Anterior cingulate cortex (tissue), 58 donors: ENCODE measurements around the gene DTX3L.

Source experiments
- DNase-seq, 58 donors: peaks; one replicate each; lab custom pipeline; 2025; lab: John Stamatoyannopoulos, UW

The DTX3L gene

DNA sequence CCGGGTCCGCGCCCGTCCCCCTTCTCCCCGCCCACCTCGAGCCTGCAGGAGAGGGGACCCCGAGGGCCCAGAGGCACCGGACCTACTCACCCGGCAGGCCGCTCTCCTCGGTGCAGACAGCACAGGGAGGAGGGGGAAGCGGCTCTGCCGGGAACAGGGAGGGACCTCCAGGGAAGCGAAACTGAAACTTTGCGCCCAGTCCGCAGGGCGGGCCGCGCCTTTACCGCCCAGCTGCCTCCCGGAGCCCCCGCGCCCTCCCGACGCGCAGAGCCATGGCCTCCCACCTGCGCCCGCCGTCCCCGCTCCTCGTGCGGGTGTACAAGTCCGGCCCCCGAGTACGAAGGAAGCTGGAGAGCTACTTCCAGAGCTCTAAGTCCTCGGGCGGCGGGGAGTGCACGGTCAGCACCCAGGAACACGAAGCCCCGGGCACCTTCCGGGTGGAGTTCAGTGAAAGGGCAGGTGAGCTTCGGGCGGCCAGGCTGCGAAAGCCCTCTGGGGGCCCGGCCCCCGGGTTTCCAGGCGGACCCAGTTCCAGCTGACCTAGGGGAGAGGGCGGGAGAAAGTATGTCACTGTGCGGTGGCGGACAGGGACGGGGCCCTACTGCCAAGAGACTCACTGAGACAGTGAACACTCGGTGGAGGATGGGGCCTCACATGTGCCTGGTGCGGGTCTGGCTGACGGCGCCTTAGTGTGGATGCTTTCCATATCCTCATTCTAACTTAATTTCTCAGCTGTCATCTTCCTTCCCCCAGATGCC is at the start of gene DTX3L, which contains the start of gene PARP9:
TSS of gene DTX3L (plus strand) at position 184 of the 758 bp plus-strand sequence. CDS start at position 273, 89 bp downstream.
TSS of gene PARP9 (minus strand) at position 146 of the 758 bp plus-strand sequence. CDS start 4,680 bp downstream, outside the sequence.
- peak in 56 of 58 donors; percentile 6 to 79 (median 48) for DNase-seq

DNA sequence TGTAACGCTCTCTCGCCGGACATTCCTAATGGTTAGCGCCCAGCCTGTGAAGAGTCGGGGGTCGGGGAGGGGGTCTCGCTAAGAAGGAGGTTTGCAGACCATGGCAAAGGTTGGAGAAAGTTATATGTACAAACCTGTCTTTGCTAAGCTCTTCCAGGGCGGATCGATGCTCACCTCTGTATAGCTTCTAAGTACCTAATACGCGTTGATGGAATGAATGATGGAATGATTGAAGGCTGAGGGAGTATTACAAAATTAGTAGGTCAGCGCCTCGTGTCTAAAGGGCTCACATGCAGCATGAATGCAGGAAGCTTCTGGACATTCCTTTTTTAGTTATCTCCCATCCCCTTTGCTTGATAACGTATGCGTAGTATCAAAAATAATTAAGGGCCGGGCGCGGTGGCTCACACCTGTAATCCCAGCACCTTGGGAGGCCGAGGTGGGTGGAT is 49.1 kb upstream of the DTX3L start:
- peak in 2 of 58 donors; percentile 6 to 27 for DNase-seq

DNA sequence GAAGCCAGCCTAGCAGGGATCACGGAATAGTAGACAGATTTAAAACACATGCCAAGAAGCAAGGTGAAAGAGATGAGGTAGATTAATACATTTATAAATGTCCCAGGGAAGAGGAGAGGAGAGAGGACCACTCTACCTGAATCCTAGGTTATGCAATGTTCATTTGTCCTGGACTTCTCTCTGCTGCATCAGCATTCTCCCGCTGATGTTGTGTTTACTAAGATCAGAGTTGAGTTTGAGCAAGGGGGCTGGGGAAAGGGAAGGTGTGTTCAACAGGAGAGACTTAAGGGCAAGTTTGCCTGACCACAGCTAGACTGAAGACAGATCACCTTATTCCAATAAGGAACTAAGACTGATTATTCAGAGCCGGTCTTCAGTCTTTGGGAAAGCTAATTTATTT is 48.3 kb upstream of the DTX3L start:
- no peak for DNase-seq

DNA sequence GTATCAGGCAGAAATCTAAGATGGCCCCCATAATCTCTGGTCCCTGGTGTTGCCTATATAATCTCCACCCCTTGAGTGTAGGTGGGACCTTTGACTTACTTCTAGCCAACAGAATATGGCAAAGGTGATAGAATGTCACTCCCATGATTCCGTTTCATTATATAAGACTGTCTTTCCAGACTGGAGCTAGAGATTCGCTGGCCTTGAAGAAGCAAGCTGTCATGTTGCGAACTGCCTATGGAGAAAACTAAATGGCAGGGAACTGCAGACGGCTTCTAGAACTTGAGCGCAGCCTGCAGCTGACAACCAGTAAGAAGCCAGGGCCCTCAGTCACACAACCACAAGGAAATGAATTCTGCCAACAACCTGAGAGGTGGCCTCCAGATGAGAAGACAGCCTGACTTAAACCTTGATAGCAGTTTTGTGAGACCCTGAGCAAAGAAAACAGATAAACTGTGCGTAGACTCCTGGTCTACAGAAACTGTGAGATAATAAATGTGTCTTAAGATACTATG is 47.2 kb upstream of the DTX3L start:
- no peak for DNase-seq

DNA sequence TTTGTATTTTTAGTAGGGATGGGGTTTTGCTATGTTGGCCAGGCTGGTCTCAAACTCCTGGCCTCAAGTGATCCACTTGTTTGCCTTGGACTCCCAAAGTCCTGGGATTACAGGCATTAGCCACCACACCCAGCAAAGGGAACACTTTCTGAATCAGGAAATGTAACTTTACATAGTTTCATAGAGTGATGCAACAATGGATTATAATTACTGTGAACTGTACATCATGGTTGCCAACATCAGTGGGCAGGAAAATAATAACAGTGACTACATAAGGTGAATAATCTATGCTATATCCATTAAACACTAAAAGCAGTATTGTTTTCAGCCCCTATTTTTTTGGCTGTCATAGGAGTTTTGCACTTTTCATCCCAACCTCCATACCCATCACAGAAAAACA is 44.4 kb upstream of the DTX3L start:
- no peak for DNase-seq

DNA sequence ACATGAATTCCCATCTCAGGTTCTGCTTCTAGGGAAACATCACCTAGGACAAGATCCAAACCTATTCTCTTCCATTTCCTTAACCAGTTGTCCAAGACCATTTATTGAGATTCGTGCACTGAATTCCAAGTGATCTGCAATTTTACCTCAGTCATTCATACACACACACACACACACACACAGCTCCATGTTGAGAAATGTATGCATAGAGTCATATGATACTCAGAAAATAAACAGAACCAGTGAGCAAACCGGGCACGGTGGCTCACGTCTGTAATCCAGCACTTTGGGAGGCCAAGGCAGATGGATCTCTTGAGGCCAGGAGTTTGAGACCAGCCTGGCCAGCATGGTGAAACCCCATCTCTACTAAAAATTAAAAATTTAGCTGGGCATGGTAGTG is 43.3 kb upstream of the DTX3L start:
- DNase-seq: no peak

DNA sequence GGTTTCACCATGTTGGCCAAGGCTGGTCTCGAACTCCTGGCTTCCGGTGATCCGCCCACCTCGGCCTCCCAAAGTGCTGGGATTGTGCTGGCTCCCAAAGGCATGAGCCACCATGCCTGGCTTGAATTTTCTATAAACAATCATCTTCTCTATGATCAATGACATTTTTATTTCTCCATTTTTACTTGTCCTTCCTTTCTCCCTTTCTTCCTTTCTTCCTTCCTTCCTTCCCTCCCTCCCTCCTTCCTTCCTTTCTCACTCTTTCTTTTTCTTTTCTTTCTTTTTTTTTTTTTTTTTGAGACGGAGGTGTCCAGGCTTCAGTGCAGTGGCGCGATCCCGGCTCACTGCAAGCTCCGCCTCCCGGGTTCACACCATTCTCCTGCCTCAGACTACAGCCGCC is 40.8 kb upstream of the DTX3L start:
- DNase-seq: no peak

DNA sequence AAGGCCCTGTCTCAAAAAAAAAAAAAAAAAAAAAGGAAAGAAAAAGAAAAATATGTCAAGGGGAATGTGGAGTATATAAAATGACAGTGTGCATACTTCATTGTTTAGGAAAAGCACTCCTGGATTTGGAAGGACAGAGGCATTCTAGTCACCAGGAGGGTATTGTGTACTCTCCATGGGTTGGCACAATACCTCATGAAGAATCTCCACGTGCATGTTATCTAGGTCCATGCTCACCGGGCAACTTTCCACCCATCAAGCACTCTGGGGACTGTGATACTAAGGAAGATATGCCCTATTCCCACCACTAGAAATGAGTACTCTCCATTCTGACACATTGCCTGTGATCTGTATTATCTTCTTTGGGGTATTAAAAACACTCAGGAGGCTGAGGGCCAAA is 34.0 kb upstream of the DTX3L start:
- no peak for DNase-seq

DNA sequence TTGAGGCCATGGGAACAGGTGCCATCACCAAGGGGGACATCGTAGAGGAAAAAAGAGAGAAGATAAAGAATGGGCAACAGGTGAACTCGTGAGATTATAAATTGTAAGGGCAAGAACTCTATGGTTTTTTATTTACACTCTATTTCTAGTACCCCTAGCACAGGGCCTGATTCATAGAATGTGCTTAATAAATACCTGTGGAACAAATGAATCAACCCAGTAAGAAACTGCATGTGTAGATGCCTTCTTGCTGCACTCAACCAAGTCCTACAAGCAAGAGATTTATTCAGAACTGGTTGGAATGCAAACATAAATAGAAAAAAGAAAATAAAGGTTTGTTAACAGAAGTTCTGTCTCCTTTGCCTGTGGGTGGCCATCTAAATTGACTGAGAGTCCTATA is 30.7 kb upstream of the DTX3L start:
- no peak for DNase-seq

DNA sequence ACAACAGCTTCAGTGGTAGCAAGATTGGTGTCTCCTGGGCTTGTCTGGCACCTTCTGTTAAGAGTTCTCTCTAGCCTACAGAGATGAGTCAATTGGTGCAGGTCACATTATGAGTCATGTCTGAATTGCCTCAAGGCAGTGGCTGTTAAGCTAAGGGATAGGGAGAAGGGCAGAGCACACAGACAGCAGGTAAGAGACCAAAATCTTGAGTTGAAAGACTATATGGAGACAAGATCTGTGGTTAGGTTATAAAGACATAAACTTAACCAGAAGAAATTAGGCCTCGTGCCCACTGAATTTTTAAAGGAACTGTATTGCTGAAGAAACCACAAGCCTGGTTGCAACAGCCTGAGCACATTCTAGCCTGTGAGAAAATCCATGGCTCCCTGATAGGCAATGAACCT is 30.2 kb upstream of the DTX3L start:
- DNase-seq: no peak

DNA sequence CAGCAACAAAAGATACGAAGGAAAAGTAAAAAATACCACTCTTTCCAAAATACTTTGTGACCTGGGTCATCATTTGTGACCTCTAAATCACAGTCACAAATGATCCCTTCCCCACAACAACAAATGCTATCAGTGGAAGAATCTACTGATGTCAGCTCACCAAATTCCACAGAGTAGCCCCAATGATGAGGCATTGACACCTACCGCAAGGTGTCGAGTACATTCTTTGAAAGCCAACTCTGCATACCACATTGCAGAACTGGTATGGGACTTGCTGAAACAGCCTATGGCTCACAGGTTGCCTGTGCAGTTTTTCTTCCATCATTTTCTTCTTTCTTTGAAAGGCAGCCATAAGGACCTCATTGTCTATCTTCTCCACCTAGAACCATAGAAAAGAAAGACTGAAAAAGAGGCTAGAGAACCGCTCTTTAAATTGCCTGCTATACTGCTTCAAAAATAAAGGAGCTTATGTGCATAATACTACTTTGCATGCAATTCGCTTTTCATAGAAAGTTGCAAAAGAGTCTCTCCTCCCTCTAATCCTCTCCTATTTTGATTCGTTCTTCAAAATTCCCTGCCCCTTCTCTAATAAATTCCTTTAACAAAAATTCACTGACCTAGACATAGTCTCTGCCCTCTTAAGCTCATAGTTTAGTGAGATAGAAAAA is 28.0 kb upstream of the DTX3L start:
- no peak for DNase-seq

DNA sequence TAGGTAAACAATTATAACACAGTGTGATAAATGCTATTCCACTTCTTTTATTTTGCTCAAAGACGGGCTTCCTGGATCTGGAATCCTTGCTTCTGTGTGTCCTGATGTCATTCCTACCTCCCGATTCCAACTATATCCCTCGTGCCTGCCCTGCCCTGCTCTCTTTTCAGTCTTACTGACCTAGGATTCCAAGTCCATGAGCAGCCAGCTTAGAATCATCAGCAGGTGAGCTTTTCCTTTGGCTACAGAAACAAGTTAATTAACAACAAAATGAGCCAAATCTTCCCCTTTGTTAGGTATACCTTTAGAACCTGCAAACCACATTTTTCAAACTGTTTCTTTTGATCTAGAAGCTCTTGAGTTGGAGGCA is 27.5 kb upstream of the DTX3L start:
- DNase-seq: no peak

DNA sequence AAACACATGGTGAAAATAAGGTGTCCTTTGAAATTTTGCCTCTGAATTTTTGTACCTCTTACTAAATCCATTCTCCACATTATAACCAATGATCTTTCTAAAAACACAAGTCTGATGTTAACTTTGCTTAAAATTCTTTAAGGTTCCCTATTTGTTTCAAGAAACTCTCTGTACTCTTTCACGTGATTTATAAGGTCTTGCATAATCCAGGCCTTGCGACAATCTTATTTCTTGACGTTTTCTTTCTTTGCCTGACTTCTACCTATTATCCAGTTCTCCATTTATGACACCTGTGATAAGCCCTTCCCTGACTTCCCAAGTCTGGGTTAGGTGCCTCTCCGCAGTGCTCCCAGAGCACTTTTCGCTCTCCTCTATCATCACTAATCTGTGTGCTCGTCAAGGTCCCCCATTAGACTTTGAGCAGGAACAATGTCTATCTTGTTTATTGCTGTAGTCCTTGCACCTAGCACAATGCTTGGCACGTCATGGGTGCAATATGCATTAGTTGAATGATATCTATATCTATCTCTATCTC is 25.1 kb upstream of the DTX3L start:
- DNase-seq: no peak

DNA sequence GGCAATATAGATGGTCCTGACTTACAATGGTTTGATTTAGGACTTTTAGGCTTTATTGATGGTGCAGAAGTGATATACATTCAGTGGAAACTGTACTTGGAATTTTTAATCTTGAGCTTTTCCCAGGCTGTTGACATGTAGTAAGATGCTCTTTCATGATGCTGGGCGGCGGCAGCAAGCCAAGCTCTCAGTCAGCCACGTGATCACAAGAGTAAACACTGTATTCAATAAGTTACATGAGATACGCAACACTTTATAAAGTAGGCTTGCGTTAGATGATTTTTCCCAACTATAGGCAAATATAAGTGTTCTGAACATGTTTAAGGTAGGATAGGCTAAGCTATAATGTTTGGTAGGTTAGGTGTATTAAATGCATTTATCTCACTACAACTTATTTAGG is 18.0 kb upstream of the DTX3L start:
- DNase-seq: no peak

DNA sequence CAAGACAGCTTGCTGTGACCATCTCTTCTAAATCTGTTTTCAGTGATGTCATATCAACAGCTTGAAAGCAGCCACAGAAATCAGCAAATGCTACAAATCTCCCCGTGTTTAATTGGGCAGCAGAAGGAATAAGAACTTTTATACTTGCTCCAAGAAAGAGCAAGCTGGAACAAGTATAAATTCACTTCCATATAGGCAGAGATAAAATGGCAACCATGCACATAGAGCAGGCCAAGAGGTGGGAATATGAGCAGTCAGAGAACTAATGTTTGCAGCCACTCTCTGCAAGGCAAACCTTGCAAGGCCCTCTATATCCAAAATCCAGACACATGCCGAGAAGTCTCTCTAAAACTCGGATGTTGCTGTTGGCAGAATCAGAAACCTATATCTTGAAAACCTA is 16.1 kb upstream of the DTX3L start:
- no peak for DNase-seq

DNA sequence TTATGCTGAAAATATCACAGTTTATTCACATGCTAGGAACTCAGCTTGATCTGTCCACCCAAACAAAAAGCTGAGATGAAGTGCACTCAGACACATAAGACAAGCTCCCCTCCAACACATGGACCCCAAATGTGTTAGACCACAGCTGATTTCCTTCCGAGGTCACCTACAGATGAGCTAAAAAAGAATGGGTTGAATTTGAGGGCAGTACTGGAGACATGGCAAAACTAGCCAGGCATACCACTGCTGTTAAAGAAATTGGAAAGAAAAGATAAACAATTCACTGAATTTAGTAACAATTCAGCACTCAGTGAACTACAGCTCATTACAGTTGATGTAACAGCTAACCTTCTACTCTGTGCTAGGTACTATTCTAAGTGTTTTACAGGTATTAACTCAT is 15.5 kb upstream of the DTX3L start:
- DNase-seq: no peak

DNA sequence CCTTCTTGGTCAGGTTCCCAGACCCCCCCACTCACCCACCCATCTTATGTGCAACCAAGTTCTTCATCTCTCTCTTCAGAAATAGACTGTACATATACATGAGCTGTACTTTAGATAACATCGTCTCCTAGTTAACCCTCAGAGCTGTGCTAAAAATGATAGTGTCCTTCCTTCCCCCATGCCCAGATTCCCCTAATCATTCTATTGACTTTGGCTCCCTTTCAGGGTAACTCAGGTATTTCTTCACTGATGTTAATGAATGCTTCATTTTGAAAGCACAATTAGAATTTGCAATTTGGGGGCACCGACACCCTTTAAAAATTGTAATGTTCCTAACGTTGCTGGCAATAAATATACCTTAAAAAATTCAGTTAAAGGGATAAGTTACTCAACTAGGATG is 11.0 kb upstream of the DTX3L start:
- no peak for DNase-seq

DNA sequence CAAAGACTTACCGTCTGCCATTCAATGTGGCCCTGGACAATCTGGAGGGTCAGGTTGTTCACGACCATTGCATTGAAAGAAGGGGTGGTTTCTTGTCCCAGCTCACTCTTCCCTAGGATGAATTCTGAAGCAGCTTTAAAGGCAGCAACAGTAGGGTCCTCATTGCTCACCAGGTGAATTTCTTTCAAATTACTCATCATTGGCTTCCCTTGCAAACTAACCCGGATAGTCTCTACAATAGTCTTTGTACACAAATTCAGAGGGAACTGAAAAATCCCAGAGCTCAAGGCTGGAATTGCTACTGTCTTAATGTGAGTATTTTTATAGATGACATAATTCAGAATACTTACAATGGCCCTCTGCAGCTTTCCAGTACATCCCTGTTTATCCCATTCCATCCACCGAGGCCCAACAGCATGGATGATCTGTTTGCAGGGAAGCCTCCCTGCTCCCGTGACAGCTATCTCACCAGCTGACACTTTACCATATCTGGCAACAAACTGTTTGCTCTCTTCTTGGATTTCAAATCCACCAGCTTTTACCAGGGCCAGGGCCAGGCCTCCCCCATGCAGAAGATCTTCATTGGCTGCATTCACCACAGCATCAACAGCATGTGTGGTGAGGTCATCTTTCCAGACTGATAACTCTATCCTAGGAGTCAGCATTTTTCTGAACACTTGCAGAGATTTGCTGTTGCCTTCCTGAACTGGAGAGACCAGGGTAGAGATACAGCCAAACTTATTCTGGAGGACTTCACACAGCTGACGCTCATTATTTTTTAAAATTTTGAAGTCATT is 8.7 kb upstream of the DTX3L start:
- DNase-seq: no peak

DNA sequence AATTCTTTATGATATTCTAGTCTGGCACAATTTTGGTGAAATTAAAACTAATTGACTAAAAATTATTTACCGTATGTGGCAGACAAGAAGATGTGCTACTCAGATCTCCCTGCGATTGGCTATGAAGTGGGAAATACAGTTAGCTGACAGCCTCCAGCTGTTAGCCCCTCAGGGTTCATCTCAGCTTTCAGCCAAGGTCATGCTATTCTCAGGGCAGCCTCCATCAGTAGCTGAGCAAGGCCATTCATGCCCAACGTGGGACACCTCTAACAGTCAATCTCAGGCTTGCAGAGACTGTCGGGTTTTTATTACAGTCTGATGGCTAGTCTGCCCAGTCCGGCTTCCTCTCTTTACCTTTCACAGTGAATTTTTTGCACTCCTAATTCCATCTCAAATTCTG is 6.8 kb upstream of the DTX3L start:
- DNase-seq: no peak

DNA sequence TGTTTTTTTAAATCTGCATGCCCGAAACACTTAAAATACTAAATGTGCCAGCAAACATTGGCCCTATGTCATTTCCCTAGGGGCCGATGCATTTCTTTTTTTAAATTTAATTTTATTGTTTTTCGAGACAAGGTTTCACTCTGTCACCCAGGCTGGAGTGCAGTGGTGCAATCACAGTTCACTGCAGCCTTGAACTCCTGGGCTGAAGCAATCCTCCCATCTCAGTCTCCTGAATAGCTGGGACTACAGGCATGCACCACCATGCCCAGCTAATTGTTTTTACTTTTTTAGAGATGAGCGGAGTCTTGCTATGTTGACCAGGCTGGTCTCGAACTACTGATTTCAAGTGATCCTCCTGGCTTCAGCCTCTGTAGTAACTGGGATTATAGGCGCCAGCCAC is 5.5 kb upstream of the DTX3L start:
- DNase-seq: no peak

DNA sequence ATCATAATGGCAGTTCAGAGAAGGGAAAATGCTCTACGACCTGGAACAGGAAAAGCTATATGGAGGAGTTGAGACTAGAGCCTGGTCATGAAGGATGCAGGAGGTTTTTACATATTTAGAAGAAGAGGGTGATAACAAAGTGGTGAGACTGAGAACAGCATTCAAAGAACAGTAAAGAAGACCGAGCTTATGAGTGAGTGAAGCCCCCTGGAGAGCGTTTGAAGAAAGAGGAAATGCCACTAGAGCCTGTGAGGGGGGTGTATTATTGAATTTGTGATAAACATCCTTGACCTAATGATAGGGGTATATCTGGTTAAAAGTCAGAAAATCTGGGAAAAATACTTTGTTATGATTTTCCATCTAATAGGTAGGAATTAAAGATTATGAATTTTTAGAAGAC is 4.2 kb upstream of the DTX3L start:
- no peak for DNase-seq
